Kasumi-1 (cell line): ENCODE measurements around the gene SERPINB2.

Experiments used
- DNase-seq, 2 experiments: peaks; one replicate each; lab custom pipeline; 2025; lab: John Stamatoyannopoulos, UW

SERPINB2 gene, protein sequence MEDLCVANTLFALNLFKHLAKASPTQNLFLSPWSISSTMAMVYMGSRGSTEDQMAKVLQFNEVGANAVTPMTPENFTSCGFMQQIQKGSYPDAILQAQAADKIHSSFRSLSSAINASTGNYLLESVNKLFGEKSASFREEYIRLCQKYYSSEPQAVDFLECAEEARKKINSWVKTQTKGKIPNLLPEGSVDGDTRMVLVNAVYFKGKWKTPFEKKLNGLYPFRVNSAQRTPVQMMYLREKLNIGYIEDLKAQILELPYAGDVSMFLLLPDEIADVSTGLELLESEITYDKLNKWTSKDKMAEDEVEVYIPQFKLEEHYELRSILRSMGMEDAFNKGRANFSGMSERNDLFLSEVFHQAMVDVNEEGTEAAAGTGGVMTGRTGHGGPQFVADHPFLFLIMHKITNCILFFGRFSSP

DNA sequence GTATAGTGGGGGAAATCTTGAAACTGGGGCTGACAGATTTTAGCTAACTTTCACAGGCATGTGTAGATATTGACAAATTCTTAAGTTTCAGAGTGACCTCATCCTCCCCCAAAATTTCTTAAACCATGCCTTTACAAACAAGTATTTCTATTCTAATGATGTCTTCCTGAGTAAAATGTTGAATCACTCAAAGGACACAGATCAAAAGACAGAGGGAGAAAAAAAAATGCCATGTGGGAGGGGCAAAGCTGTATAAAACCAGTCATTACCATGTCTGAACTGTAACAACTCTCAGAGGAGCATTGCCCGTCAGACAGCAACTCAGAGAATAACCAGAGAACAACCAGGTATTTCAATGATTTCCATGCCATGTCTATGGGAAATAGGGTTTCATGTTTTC lies at the start of gene SERPINB2:
Gene SERPINB2, plus strand, starts transcription at position 282 of the 400 bp plus-strand sequence. CDS start 3,740 bp downstream, outside the sequence.
- no peak for DNase-seq

DNA sequence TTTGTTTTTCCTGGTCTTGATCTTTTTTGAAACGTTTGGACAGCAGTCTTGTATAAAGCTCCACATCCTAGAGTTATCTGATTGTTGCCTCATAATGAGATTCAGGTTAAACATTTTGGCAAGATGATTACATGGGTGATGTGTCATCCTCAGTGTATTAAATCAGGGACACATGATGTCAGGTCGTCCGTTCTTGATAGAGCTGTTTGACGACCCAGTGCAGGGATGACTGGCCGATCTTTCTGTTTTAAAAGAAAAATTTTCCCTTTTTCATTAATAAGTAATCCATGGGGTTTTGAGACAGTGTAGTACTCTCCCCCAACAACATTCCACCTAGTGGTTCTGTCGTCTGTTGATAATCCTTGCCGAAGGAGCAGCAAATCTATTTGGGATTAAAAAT lies 44.5 kb upstream of the SERPINB2 start:
- no peak for DNase-seq

DNA sequence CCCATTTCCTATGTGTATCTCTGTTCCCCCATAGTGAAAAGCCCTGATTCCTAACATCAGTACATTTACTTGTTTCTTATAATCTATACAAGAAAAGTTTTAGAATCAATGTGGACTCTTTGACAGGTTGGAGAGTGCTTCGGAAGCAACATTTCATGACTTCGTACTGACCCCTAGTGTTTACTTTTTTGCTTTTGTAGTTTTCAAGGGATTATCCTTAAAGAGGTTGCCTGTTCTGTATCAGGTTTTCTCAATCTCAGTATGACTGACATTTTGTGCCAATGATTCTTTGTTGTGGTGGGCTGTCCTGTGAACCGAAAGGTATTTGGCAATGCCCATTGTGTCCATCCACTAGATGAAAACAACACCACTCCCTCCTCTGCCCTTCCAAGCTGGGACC lies 43.3 kb upstream of the SERPINB2 start:
- peak; percentile 60 to 80 for DNase-seq

DNA sequence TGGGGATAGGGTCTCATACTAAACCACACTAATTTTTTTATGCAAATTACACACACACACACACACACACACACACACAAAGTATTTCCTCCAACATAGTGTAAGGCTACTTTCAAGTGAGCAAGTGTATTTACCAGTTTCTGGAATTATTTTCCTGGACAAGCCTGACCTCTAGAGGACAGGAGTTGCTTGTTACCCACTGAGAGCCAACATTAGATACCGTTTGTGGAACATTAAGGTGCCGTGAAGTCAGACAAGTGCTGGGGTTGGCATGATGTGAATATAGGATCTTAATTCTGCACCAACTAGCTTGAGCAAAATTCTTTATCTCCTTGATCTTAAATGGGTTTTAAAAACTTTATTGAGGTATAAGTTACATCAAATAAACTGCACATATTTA lies 39.3 kb upstream of the SERPINB2 start:
- DNase-seq = peak; percentile 67 to 72

DNA sequence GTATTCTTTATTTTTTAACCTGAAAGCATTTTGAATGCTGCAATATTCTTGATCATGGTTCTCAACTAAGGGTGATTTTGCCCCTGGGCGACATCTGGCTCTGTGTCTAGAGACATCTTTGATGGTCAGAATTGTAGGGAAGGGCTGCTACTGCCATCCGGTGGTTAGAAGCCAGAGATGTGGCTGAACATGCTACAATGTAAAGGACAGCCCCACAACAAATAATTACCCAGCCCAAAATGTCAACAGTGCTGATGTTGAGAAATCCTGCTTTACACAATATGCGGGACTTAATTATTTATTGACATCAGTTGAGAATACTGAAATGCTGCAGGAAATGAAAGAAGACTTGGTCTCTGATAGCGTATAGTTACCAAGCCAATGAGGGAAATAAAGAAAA lies 37.5 kb upstream of the SERPINB2 start:
- DNase-seq = peak; percentile 23 to 28

DNA sequence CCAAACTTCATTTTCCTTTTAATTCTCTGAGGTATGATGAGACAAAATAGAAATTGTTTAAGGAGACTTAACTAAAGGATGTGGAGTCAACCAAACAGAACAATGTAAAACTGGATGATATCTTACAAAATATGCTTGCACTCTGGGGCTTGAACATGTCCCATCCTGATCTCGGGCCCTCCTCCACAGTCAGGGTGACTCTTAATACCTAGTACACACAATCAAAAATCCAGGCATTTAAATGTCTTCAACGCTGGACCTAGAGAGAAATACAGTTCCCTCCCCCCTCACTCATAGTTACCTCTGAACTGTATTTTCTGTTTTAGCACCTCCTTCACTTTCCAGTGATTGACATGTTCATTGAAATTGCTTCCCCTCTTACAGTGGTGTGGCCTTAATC lies 36.9 kb upstream of the SERPINB2 start:
- DNase-seq = no peak

DNA sequence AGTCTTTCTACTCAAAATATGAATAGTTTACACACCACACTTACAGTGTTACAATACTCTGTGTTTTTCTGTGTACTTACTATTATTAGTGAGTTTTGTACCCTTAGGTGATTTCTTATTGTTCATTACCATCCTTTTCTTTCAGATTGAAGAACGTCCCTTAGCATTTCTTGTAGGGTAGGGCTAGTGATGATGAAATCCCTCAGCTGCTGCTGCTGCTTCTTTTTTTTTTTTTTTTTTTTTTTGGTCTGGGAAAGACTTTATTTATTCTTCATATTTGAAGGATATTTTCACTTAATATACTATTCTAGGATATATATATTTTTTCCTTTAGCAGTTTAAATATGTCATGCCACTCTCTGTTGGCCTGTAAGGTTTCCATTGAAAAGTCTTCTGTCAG lies 29.0 kb upstream of the SERPINB2 start:
- no peak for DNase-seq

DNA sequence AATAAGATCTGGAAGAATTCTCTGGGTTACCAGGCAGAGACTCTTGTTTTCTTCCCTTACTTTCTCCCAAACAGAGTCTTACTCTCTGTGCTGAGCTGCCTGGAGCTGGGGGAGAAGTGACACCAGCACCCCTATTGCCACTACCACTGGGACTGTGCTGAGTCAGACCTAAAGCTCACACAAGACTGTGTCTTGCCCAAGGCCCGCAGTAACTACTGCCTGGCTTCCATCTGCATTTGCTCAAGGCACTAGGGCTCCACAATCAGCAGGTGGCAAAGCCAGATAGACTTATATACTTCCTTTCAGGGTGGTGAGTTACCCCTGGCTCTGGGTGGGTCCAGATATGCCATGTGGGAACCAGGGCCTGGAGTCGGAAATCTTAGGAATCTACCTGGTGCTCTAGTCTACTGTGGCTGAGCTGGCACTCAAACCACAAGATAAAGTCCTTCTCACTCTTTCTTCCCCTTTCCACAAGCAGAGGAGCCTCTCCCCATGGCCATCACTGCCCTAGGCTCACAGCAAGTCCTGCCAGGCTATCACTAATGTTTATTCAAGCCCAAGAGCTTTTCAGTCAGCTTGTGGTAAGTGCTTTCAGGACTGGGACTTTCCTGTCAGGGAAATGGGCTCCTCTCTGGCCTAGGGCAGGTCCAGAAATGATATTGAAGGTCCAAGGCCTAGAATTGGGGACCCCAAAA lies 27.6 kb upstream of the SERPINB2 start:
- no peak for DNase-seq

DNA sequence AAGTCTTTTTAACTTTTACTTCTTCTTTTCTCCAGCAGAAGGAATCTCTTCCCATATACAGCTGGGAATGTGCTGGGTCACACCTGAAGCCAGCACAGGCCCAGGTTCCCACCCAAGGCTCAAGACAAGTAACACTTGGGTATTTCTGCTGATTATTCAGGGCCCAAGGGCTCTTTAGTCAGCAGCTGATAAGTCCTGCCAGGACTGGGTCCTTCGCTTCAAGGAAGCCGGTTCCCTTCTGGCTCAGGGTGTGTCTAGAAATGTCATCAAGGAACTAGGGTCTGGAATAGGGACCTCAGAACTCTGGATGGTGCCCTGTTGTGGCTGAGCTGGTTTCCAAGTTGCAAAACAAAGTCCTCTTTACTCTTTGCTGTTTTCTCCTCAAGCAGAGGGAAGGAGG lies 27.0 kb upstream of the SERPINB2 start:
- no peak for DNase-seq

DNA sequence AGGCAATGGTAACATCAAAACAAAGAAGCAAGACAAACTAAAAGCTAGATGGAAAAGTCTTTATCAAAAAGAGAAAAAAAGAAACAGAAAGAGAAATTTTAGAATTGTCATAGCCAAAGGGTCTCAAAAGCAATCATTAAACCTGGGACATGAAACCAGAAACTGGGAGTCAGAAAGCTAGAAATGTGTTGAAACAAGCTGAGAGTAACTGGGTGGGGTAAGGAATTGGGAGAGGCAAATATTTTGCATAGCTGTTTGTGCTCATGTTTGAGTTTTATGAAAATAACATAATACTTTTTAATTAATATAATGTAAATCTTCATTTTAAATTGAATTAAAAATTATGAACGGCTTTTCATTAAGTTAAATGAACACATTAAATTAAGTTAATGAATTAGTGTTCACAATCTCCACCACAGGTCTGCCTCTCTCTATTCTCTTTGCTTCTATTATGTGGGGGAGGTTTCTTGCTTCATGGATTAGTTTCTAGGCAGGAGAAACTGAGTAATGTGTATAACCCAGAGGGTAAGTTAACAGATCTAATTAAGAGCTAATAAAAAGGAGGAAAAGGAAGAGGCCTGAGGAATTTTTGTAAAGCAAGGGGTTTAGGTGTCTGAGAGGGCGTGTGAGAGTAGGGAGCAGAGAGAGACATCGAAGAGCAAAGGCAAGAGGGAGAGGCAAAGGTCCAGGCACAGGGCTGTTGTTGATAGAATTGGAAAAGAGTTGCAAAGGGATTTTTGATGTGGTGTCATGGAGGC lies 20.0 kb upstream of the SERPINB2 start:
- no peak for DNase-seq

DNA sequence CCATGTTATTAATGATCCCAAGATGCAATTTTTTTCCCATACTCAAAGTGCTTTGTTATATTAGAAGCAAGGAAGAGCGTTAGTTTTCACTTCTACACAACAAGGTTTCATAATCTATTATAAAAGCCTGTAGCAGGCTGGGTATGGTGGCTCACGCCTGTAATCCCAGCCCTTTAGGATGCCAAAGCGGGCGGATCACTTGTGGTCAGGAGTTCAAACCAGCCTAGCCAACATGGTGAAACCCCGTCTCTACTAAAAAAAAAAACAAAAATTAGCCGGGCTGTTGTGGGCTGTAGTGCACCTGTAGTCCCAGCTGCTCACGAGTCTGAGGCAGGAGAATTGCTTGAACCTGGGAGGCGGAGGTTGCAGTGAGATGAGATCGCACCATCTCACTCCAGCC lies 19.0 kb upstream of the SERPINB2 start:
- DNase-seq = no peak

DNA sequence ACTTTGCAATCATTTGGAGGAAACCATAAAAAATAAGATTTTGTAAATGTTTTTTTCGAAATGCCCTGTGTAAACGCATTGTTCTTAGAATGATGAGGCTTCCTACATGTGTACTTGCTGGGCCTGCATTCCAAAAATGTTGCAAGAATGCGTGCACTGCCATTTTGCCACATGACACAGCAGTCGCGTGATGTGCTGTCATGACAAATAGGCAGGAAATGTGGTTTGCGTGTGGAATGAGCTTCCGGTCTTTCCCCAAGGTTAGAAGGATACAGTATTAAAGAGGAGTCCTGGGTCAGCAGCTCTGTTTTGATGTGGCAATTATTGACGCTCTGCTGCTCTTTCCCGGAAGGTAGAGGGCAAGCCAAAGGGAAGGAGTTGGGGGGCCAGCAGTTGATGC lies 18.1 kb upstream of the SERPINB2 start:
- no peak for DNase-seq

DNA sequence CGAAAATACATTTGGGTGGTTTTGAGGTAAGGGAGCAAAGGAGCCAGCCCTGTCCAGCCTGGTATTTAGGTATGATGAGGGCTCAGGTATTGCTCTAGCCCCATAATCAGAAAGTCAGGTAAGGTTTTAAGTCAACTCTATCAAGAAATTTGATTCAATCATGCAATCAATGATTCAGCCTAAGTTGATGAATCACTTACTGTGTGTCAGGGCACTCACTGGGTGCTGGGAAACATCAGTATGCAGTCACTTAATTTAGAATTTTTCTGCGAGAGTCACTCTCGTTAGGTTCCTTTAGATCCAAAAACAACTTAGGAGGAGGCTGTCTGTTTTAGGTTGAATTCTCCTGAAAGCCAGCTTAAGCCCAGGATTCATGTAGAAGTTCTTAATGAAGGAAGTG lies 17.7 kb upstream of the SERPINB2 start:
- no peak for DNase-seq

DNA sequence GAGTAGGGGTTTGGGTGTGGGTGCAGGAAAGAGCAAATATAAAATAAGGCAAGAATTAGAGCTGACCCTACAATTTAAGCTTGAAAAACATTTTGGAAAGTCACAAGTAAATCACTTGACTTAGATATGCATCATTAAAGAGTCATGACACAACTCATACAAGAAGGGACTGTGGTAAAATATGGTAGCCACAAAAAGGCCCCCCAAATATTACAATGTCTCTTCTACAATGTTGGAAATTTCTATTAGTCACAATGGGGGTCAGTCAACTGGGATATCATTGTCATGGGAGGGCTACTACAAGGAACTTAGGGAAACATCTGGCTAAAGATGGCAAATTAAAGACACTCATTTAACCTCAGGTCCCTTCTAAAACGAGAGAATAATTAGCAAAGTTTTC lies 15.7 kb upstream of the SERPINB2 start:
- DNase-seq = no peak

DNA sequence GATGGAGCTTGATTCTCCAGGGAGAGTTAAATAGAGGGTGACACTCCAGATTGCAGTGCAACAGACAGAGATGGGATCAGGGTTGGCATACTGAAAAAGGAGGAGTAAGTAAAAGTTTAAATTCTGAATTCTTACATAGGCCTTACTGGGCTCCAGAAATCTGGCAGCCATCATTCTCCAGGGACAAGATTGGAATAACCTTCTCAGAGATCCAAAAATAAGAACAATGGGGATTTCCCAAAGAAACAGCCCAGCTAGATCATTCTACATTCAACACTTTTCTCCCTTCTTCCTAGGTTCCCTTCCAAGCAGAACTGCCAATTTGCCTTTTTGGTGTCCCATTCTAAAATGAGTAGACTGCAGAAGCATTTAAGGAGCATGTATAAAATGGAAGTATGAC lies 14.9 kb upstream of the SERPINB2 start:
- no peak for DNase-seq

DNA sequence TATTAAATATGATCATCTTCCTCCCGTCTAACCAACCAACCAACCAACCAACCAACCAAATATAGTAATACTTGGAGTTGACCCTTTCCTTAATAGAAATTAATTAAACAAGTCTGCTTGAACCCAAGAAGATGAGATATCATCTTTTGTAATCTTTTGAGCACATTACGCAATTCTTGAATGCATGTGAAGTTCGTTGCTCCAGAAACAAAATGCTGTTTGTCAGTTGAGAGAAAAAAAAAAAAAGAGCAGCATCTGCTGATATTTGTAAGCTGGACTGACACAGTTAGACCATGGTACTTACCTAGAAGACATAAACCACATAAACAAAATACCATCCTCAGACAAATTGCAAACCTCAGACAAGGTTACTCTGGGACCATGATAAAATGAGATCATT lies 9.2 kb upstream of the SERPINB2 start:
- no peak for DNase-seq

DNA sequence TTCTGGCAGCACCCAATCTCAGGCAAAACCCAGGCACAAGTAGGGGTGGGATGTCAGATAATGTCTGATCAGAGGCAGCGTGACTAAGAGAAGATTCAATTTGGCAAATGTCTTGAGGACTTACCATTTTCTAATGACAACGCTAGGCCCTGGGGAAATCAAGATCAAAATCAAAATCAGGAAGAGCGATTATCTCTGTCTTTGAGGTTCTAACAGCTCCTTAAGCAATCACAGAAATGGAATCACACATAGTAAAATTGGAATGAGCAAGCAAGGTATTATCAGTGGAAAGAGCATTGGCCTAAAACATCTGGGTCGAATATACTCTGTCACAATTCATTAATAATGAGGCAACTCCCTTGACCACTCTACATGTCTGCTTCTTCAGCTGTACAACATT lies 8.6 kb upstream of the SERPINB2 start:
- DNase-seq = no peak

DNA sequence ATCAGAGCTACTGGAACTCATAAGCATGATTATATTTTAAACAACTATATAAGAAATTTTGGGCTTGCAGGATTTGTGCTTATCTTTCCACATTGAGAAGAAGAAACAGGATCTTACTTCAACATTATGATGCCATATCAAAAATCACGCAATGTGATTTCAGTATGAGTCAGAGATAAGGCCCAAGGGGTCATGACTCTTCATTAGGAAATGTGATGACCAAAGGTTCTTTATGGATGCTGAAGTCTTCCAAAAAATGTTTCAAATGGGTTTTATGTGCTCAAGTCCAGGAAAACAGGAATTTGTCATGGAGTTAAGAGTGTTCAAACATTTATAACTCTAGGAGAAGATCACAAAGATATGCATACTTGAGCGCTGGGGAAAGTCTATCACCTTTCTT lies 7.8 kb upstream of the SERPINB2 start:
- no peak for DNase-seq

DNA sequence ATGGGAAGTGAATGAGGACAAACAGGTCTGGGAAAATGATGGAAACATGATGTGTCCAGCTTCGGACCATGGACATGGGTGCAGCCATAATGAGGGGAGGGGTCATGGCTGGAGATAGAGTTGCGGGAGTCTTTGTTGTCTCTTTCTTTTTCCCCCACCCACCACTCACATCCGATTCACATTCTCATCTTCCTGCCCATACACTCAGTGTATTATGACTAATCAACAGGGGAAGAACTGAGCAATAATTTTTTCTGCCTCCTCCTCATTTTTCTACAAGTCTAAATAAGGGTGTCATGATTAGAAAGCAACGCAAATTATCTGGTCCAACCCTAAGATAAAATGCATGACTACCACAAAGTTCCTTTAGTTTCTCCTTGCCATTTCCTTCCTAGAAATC lies 5.7 kb upstream of the SERPINB2 start:
- no peak for DNase-seq

DNA sequence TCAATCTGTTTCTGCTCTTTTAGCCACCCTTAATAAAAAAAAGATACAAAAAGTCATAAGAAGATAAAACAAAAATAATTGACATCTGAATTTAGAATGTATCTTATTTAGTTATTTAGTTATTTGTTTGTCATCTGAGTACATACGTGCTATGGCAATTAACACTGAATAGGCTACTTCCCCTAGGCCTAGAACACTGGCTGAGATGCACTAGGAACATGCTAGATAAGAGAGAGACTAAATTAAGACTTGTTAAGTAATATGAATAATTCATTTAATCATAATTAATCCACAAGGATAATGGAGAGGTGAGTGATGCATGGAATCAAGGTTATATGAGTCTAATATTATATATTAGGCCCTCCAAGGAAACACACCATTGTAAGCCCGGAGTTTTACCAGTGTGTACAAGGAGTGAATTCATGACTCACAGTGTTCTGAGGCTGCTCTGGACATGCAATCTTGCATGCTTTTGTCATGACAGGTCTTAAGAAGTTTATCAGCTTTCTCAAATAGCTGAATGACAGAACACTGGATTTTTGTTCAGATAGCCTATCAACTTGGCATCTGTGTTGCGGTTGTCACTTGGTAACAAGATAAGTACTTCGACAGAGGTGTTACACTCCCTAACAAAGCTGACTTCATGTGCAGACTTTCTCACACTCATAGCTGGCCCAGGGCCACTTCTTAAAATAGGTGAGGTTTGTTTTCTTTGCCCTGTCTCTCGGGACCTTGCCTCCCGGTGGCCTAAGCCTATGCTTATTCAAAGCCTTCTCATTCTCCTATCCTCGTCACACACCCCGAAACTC lies 5.0 kb upstream of the SERPINB2 start:
- DNase-seq = no peak

DNA sequence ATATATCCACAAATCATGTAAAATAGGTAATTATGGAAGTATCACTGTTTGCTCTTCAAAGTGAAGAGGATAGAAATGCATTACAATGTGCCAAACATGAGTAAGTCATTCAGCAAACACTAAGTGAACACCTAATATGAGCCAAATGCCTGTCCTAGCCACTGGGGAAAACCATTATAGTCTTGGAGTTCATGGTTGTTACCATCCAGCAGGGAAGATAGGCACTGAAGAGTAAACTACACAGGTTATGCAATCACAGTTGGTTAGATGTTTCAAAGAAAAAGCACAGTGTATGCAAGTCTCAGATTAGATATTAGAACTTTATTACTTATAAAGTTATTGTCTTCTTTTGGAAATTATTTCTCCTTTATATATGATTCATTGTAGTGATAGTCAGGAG lies 3.9 kb upstream of the SERPINB2 start:
- no peak for DNase-seq
